H1 (cell line): Measurements from ENCODE around the gene SVIL.

ENCODE experiments used
- E2F6 ChIP-seq: IDR thresholded peaks from 2 replicates; pipeline ENCODE4 v1.6.1; 2012; ENCODE audit warnings: inconsistent platforms
- GABPA ChIP-seq: IDR thresholded peaks from 2 replicates; pipeline ENCODE4 v1.6.1; 2011; ENCODE audit warnings: mild to moderate bottlenecking, low read length, moderate library complexity, borderline replicate concordance; ENCODE audit not compliant: insufficient read depth
- POLR2A ChIP-seq, 2 experiments: IDR thresholded peaks; 1 replicate in 1 of 2; 2 replicates in 1 of 2; pipeline ENCODE4 v1.6.1; 2011; ENCODE audit warnings: low read depth in 2 of 2, low read length in 2 of 2, mild to moderate bottlenecking in 2 of 2; ENCODE audit errors: control extremely low read depth in 1 of 2

- TF ChIP-seq E2F6, result no peak
- no peak for TF ChIP-seq POLR2A (IDR thresholded peaks at IDR 0.05; ENCODE audit: control extremely low read depth in 1 of 2, low read depth in 2 of 2, low read length in 2 of 2)
- no peak for TF ChIP-seq GABPA
Observed at GRCh38 chr10:29620112-29620690, 14.6 kb downstream of the SVIL start.
